Erythroblast (primary cell): Measurements from ENCODE around the gene KCNRG.

ENCODE experiments used
- GATA1 ChIP-seq: IDR thresholded peaks from 2 replicates; pipeline ENCODE4 v1.6.1; 2011; ENCODE audit warnings: low read depth, mild to moderate bottlenecking, control low read depth, low read length, moderate library complexity
- POLR2A ChIP-seq: IDR thresholded peaks from 2 replicates; pipeline ENCODE4 v1.6.1; 2011; ENCODE audit warnings: mild to moderate bottlenecking, low read length

GRCh38 chr13:50065712-50066111, 50.5 kb downstream of the KCNRG start:
- no peak for TF ChIP-seq POLR2A
- TF ChIP-seq GATA1 = no peak
